H1 (cell line): ENCODE measurements around the gene HMCN1. TPM values are rescaled to one million over a fixed set of nuclear protein-coding genes. Genes with fewer than 3 reads are reported as not detected.

ENCODE experiments used
- CTCF ChIA-PET: fragments of 300-600 bp; sonication (Branson Sonifier 250); formaldehyde crosslinking; loops from one replicate; lab custom pipeline; 2021; ENCODE audit not compliant: partially characterized antibody; lab: Charles Lee
- POLR2A ChIA-PET: fragments of 300-600 bp; sonication (Branson Sonifier 250); formaldehyde crosslinking; loops from one replicate; lab custom pipeline; 2021; ENCODE audit warnings: inconsistent platforms; ENCODE audit not compliant: partially characterized antibody; lab: Charles Lee
- DNase-seq, 2 experiments: peaks; one replicate each; pipeline versions ENCODE4 v3.0.0 to v3.0.0-alpha.2; 2010 to 2022; ENCODE audit warnings: low spot score in 2 of 2, low read depth in 1 of 2, mixed read lengths in 1 of 2
- FAIRE-seq: peaks from 2 replicates; lab custom pipeline; 2011; peaks lifted over from hg19 to GRCh38; lab: Jason Lieb, UNC
- H2AFZ ChIP-seq: 2 replicates; pipeline ENCODE4 v1.8.1; 2012; ENCODE audit warnings: low read length, inconsistent platforms
- H2AK5ac ChIP-seq: 2 replicates; pipeline ENCODE4 v1.6.1; 2013; ENCODE audit warnings: low read depth, low read length
- H2BK120ac ChIP-seq: replicated peaks from 2 replicates; pipeline ENCODE3; 2013; ENCODE audit warnings: low read depth, low read length, inconsistent platforms
- H2BK12ac ChIP-seq: 2 replicates; pipeline ENCODE4 v1.6.1; 2013; ENCODE audit warnings: low read depth, low read length
- H2BK15ac ChIP-seq: 2 replicates; pipeline ENCODE4 v1.6.1; 2013; ENCODE audit warnings: low read length
- H2BK20ac ChIP-seq: 2 replicates; pipeline ENCODE4 v1.6.1; 2013; ENCODE audit warnings: low read length
- H2BK5ac ChIP-seq: 2 replicates; pipeline ENCODE4 v1.6.1; 2013; ENCODE audit warnings: low read depth, low read length
- H3K14ac ChIP-seq: 2 replicates; pipeline ENCODE4 v1.6.1; 2013; ENCODE audit warnings: inconsistent platforms; ENCODE audit not compliant: insufficient read length
- H3K18ac ChIP-seq: 2 replicates; pipeline ENCODE4 v1.6.1; 2013; ENCODE audit warnings: low read length; ENCODE audit errors: extremely low read depth
- H3K23ac ChIP-seq: 2 replicates; pipeline ENCODE4 v1.6.1; 2013; ENCODE audit warnings: inconsistent platforms; ENCODE audit not compliant: insufficient read length
- H3K23me2 ChIP-seq: 2 replicates; pipeline ENCODE4 v1.6.1; 2013; ENCODE audit warnings: low read depth, low read length
- H3K27ac ChIP-seq: 2 replicates; pipeline ENCODE4 v1.6.1; 2011; ENCODE audit warnings: low read depth, low read length, inconsistent platforms
- H3K27me3 ChIP-seq, 4 experiments: replicated peaks in 1 of 4; 1 replicate in 1 of 4; 2 replicates in 3 of 4; pipeline versions ENCODE4 v1.6.1 to v1.8.1; 2011 to 2013; ENCODE audit warnings: low read length in 3 of 4, mild to moderate bottlenecking in 3 of 4, inconsistent platforms in 2 of 4, mixed read lengths in 2 of 4, moderate library complexity in 1 of 4; ENCODE audit not compliant: control insufficient read depth in 3 of 4, insufficient read depth in 3 of 4; ENCODE audit errors: extremely low read depth in 1 of 4
- H3K36me3 ChIP-seq, 4 experiments: 2 replicates each; pipeline versions ENCODE4 v1.6.1 to v1.8.1; 2011 to 2013; ENCODE audit warnings: mild to moderate bottlenecking in 4 of 4, low read length in 3 of 4, moderate library complexity in 2 of 4, control low read depth in 1 of 4, inconsistent platforms in 1 of 4; ENCODE audit not compliant: insufficient read depth in 4 of 4, control insufficient read depth in 2 of 4
- H3K4ac ChIP-seq: replicated peaks from 2 replicates; pipeline ENCODE3; 2013; ENCODE audit warnings: low read length, low read depth, mixed read lengths, inconsistent platforms; ENCODE audit not compliant: insufficient read length
- H3K4me1 ChIP-seq, 4 experiments: replicated peaks in 1 of 4; 1 replicate in 1 of 4; 2 replicates in 3 of 4; pipeline versions ENCODE4 v1.6.1 to v1.8.1; 2011 to 2013; ENCODE audit warnings: low read length in 3 of 4, inconsistent platforms in 2 of 4, mixed read lengths in 1 of 4; ENCODE audit not compliant: insufficient read depth in 4 of 4, control insufficient read depth in 3 of 4
- H3K4me2 ChIP-seq, 2 experiments: 2 replicates each; pipeline versions ENCODE4 v1.6.1 to v1.8.1; 2011 to 2013; ENCODE audit warnings: low read depth in 2 of 2, low read length in 2 of 2, control low read depth in 1 of 2, inconsistent platforms in 1 of 2, mild to moderate bottlenecking in 1 of 2; ENCODE audit not compliant: insufficient read depth in 1 of 2
- H3K4me3 ChIP-seq, 4 experiments: fragments of 200-600, 300-600 bp in 1 of 4; sonication (generic), shearing (Covaris generic), sonication (Bioruptor Twin) in 1 of 4; 2 replicates each; pipeline versions ENCODE4 v1.5.1 to v1.8.1; 2011 to 2016; ENCODE audit warnings: low read length in 4 of 4, low read depth in 3 of 4, control low read depth in 2 of 4, inconsistent platforms in 2 of 4, mild to moderate bottlenecking in 2 of 4, mixed read lengths in 1 of 4, moderate library complexity in 1 of 4; ENCODE audit not compliant: insufficient read depth in 2 of 4; ENCODE audit errors: extremely low read depth in 1 of 4
- H3K56ac ChIP-seq: replicated peaks from 2 replicates; pipeline ENCODE3; 2013; ENCODE audit warnings: low read depth, mild to moderate bottlenecking, mixed read lengths, low read length, inconsistent platforms; ENCODE audit not compliant: insufficient read length
- H3K79me1 ChIP-seq: 2 replicates; pipeline ENCODE4 v1.6.1; 2013; ENCODE audit warnings: low read depth, low read length, control low read depth
- H3K79me2 ChIP-seq, 2 experiments: 2 replicates each; pipeline versions ENCODE4 v1.6.1 to v1.8.1; 2012 to 2013; ENCODE audit warnings: low read length in 2 of 2, mild to moderate bottlenecking in 2 of 2, inconsistent platforms in 1 of 2; ENCODE audit not compliant: insufficient read depth in 2 of 2, control insufficient read depth in 1 of 2
- H3K9ac ChIP-seq, 4 experiments: replicated peaks in 1 of 4; 1 replicate in 1 of 4; 2 replicates in 3 of 4; pipeline versions ENCODE4 v1.6.1 to v1.8.1; 2011 to 2013; ENCODE audit warnings: low read depth in 3 of 4, low read length in 3 of 4, control low read depth in 2 of 4, mild to moderate bottlenecking in 2 of 4, moderate library complexity in 2 of 4, inconsistent platforms in 1 of 4; ENCODE audit errors: extremely low read depth in 1 of 4
- H3K9me3 ChIP-seq, 2 experiments: 2 replicates each; pipeline versions ENCODE4 v1.6.1 to v1.8.1; 2012 to 2013; ENCODE audit warnings: mild to moderate bottlenecking in 2 of 2, moderate library complexity in 2 of 2, control low read depth in 1 of 2, inconsistent platforms in 1 of 2, low read depth in 1 of 2, low read length in 1 of 2, mixed read lengths in 1 of 2; ENCODE audit not compliant: insufficient read depth in 2 of 2
- H4K20me1 ChIP-seq, 2 experiments: replicated peaks in 1 of 2; 2 replicates each; pipeline versions ENCODE3 to v1.8.1; 2011 to 2013; ENCODE audit warnings: inconsistent platforms in 2 of 2, low read length in 2 of 2, mild to moderate bottlenecking in 1 of 2; ENCODE audit not compliant: insufficient read depth in 2 of 2, control insufficient read depth in 1 of 2
- H4K5ac ChIP-seq: 2 replicates; pipeline ENCODE4 v1.6.1; 2013; ENCODE audit warnings: low read length, low read depth, mixed read lengths, inconsistent platforms; ENCODE audit not compliant: insufficient read length
- H4K8ac ChIP-seq: 2 replicates; pipeline ENCODE4 v1.8.0; 2013; ENCODE audit warnings: mild to moderate bottlenecking, moderate library complexity, low read length, inconsistent platforms; ENCODE audit not compliant: insufficient read depth; ENCODE audit errors: extremely low read depth
- H4K91ac ChIP-seq: replicated peaks from 2 replicates; pipeline ENCODE3; 2013; ENCODE audit warnings: low read length, mixed read lengths, inconsistent platforms; ENCODE audit not compliant: insufficient read length
- ASH2L ChIP-seq: fragments of 200-600, 300-600 bp; sonication (generic); IDR thresholded peaks from one replicate; pipeline ENCODE4 v1.7.1; 2017; ENCODE audit warnings: low read length
- CBX5 ChIP-seq: fragments of 300-800, 300-1000 bp; sonication (generic); IDR thresholded peaks from 2 replicates; pipeline ENCODE4 v1.7.1; 2016; ENCODE audit warnings: antibody characterized with exemption, low read length, low read depth
- EGR1 ChIP-seq: IDR thresholded peaks from 2 replicates; pipeline ENCODE4 v1.6.1; 2011; ENCODE audit warnings: low read depth, low read length, borderline replicate concordance
- EZH2 ChIP-seq: fragments of 200-600 bp; sonication (generic); IDR thresholded peaks from 2 replicates; pipeline ENCODE4 v1.7.1; 2012; ENCODE audit warnings: low read depth, mild to moderate bottlenecking, moderate library complexity, low read length, inconsistent platforms; ENCODE audit not compliant: severe bottlenecking
- GABPA ChIP-seq: IDR thresholded peaks from 2 replicates; pipeline ENCODE4 v1.6.1; 2011; ENCODE audit warnings: mild to moderate bottlenecking, low read length, moderate library complexity, borderline replicate concordance; ENCODE audit not compliant: insufficient read depth
- POLR2AphosphoS5 ChIP-seq: IDR thresholded peaks from 2 replicates; pipeline ENCODE4 v1.6.1; 2011; ENCODE audit warnings: low read depth, low read length
- POU5F1 ChIP-seq: IDR thresholded peaks from 2 replicates; pipeline ENCODE4 v1.6.1; 2011; ENCODE audit warnings: low read depth, mild to moderate bottlenecking, low read length, moderate library complexity
- SIRT6 ChIP-seq: IDR thresholded peaks from one replicate; pipeline ENCODE4 v1.7.1; 2012; ENCODE audit warnings: low read length, inconsistent platforms
- SUZ12 ChIP-seq: fragments of 200-600 bp; sonication (generic); IDR thresholded peaks from 2 replicates; pipeline ENCODE4 v1.6.1; 2012; ENCODE audit warnings: mild to moderate bottlenecking, inconsistent platforms, low read length, moderate library complexity, mixed read lengths
- WGBS, 2 experiments: shearing (Covaris generic) in 1 of 2; methylation state at CpG; one replicate each; pipeline versions ENCODE4 v1.1.6 to v1.1.7; 2013 to 2015; ENCODE audit warnings: low lambda C conversion rate in 2 of 2, mixed read lengths in 2 of 2, inconsistent platforms in 1 of 2, low coverage in 1 of 2, missing lambda C conversion rate in 1 of 2; ENCODE audit not compliant: insufficient replicate concordance in 2 of 2, insufficient coverage in 1 of 2, insufficient read length in 1 of 2; ENCODE audit errors: extremely low coverage in 1 of 2, missing lambda C conversion rate in 1 of 2; 5-methylcytosine and 5-hydroxymethylcytosine counted together
- polyA plus RNA-seq, 7 experiments: library from polyadenylated mRNA; depleted of rRNA in 3 of 7; stranded (reverse) in 5 of 7; unstranded in 2 of 7; fragments of >200 nt in 5 of 7; fragments of 200-250 nt in 2 of 7; gene quantifications; 1 replicate in 5 of 7; 2 replicates in 1 of 7; 4 replicates in 1 of 7; pipeline versions ENCODE4 v1.2.1 to v1.2.3, GENCODE V29; 2011 to 2013; ENCODE audit warnings: missing spikeins in 2 of 7, mixed read lengths in 2 of 7
- total RNA-seq: library from RNA; stranded (reverse); fragmentation: NEBNext Ultra II Directional; extraction: Animal tissue kit (Norgen Biotek cat#: 25700); gene quantifications from 2 replicates; pipeline ENCODE4 v1.2.1, GENCODE V29; 2021

HMCN1 gene
- total and polyA plus RNA-seq, 2 of the 8 experiments (the other 6 are each of a cell fraction or from before 2014, with no cell fraction given), result 13.8 to 14.6 TPM

DNA sequence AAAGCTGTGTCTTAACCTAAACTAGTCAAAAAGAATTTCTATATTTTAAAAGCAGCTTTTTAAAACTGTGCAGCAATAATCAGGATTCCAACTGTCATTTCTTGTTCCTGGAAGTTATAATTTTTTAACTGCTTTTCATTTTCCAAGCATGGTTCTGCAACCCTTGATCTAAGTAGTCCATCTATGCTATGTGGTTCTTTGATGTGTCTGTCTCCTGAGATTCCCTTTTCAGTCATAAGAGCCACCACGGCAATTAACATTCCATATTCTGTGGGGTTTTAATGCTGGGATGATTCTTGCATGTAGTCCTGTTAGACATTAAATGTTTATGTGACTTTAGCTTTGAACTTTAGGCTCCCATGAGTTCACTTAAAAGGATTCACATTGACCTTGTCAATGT, 420.5 kb downstream of the HMCN1 start:
- H2AK5ac ChIP-seq, result no peak overlapping the region
- ChIA-PET CTCF (interaction anchor here (0.9 to 2.2 kb wide), 7 partner anchors 11 to 434 kb away, joined by 3 to 9 read pairs (median 4); partner anchors contain the start of genes ODR4 and TPR), POLR2A (no interaction called here)
- H3K27me3 ChIP-seq, result no peaks in the 10 kb centered on the region
- H4K5ac ChIP-seq, result no peak overlapping the region
- no peak overlapping the region for H4K8ac ChIP-seq
- DNase-seq (no peak), FAIRE-seq (no peak)
- no peak overlapping the region for H3K56ac ChIP-seq
- no peak overlapping the region for H3K9ac ChIP-seq
- no peaks in the 10 kb centered on the region for H3K4me1 ChIP-seq
- H3K23ac ChIP-seq, result no peak overlapping the region
- H2AFZ ChIP-seq, result no peak overlapping the region
- H3K4me2 ChIP-seq, result no peak overlapping the region
- no peak overlapping the region for H3K4ac ChIP-seq
- no peak overlapping the region for H2BK5ac ChIP-seq
- no peak overlapping the region for H2BK12ac ChIP-seq
- WGBS, 2 experiments, result 95% methylated on average over 1 of the region's 1 CpG; no CpG with 5 or more reads in 1 of the 2 experiments
- H3K36me3 ChIP-seq, result no peaks in the 10 kb centered on the region
- no peak overlapping the region for H2BK15ac ChIP-seq
- H3K14ac ChIP-seq, result no peak overlapping the region
- H3K23me2 ChIP-seq, result no peaks in the 10 kb centered on the region
- no peaks in the 10 kb centered on the region for H3K9me3 ChIP-seq
- no peak overlapping the region for H4K91ac ChIP-seq
- no peak overlapping the region for H3K27ac ChIP-seq
- H3K18ac ChIP-seq, result no peak overlapping the region
- H2BK20ac ChIP-seq, result no peak overlapping the region
- H3K79me1 ChIP-seq, result no peaks in the 10 kb centered on the region
- no peak overlapping the region for H3K4me3 ChIP-seq
- no peaks in the 10 kb centered on the region for H4K20me1 ChIP-seq
- H3K79me2 ChIP-seq, result no peaks in the 10 kb centered on the region
- no peak overlapping the region for H2BK120ac ChIP-seq
- TF ChIP-seq GABPA (no peak), ASH2L (no peak), EGR1 (no peak), POLR2AphosphoS5 (no peak), EZH2 (no peak), POU5F1 (no peak), SUZ12 (no peak), SIRT6 (no peak), CBX5 (no peak)
